Small intestine (tissue), 7 donors: ENCODE measurements around the gene CREB1. TPM values are rescaled to one million over a fixed set of nuclear protein-coding genes. Genes with fewer than 3 reads are reported as not detected.
A peak's percentile ranks its signal among the peaks of the same experiment; 100 is the strongest.

ENCODE experiments used
- DNase-seq, 2 donors: peaks; one replicate each; pipeline versions ENCODE4 v3.0.0 to v3.0.0-alpha.2; 2013
- FAIRE-seq: peaks from 2 replicates; lab custom pipeline; 2012; peaks lifted over from hg19 to GRCh38; lab: Jason Lieb, UNC
- H3K27ac ChIP-seq, 3 donors: one replicate each; pipeline ENCODE4 v1.5.1; 2013; ENCODE audit warnings: low read length in 2 of 3, mild to moderate bottlenecking in 2 of 3, control low read depth in 1 of 3, inconsistent platforms in 1 of 3, low read depth in 1 of 3, moderate library complexity in 1 of 3
- H3K27me3 ChIP-seq, 3 donors: one replicate each; pipeline ENCODE4 v1.6.1; 2013; ENCODE audit warnings: low read length in 3 of 3, inconsistent platforms in 1 of 3; ENCODE audit not compliant: control insufficient read depth in 3 of 3, insufficient read depth in 3 of 3
- H3K36me3 ChIP-seq, 3 donors: one replicate each; pipeline ENCODE4 v1.6.1; 2013; ENCODE audit warnings: low read length in 3 of 3, inconsistent platforms in 1 of 3, low read depth in 1 of 3, mild to moderate bottlenecking in 1 of 3, moderate library complexity in 1 of 3; ENCODE audit not compliant: control insufficient read depth in 3 of 3, insufficient read depth in 2 of 3
- H3K4me1 ChIP-seq, 3 donors: one replicate each; pipeline ENCODE4 v1.6.1; 2013; ENCODE audit warnings: low read length in 2 of 3, inconsistent platforms in 1 of 3, low read depth in 1 of 3, mild to moderate bottlenecking in 1 of 3, moderate library complexity in 1 of 3; ENCODE audit not compliant: control insufficient read depth in 3 of 3, insufficient read depth in 2 of 3
- H3K4me3 ChIP-seq, 3 donors: one replicate each; pipeline ENCODE4 v1.5.1; 2013; ENCODE audit warnings: low read length in 3 of 3, control low read depth in 1 of 3, inconsistent platforms in 1 of 3, low read depth in 1 of 3, mild to moderate bottlenecking in 1 of 3, moderate library complexity in 1 of 3
- H3K9me3 ChIP-seq, 2 donors: one replicate each; pipeline ENCODE4 v1.6.1; 2013; ENCODE audit warnings: low read depth in 1 of 2, low read length in 1 of 2; ENCODE audit not compliant: control insufficient read depth in 2 of 2, insufficient read depth in 1 of 2
- WGBS, 3 donors: extraction: QIAGEN DNeasy Blood & Tissue Kit; methylation state at CpG; one replicate each; pipeline ENCODE4 v1.1.7; 2013; 5-methylcytosine and 5-hydroxymethylcytosine counted together
- polyA plus RNA-seq, 4 donors: library from polyadenylated mRNA; stranded (reverse) in 3 of 4; unstranded in 1 of 4; fragments of 200-250 nt in 3 of 4; fragments of 120-200 nt in 1 of 4; gene quantifications; one replicate each; pipeline versions ENCODE4 v1.2.1 to v1.2.3, GENCODE V29; 2013
- donor health status: healthy with polysubstance abuse.
- donor health status: control.
- donor health status: control.
- donor health status: Bipolar disorder and iron deficiency.
- donor health status: healthy.

The CREB1 gene
- polyA plus RNA-seq, 4 donors: 4.1 to 39.1 (median 10.6) TPM

DNA sequence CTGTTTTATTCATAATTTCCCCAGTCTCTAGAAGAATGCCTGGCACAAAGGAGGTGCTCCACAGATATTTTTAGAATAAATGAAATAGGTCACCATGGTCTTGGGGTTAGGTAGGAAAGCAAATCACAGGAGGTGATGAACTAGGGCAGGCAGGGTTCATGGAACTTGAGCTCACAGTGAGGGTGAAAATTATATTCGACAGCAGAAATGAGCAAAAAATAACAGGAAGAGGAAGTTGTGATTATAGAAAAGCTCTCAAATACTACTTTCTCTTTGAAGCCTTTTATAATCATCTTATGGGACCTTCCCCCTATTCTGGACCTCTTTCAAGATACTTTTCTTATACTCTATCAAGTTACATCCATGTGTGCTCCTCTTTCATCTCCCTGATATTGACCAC, 4.5 kb upstream of the CREB1 start:
- no peak for DNase-seq
- Histone ChIP-seq H3K9me3 (no peaks in the 10 kb centered on the region), H3K36me3 (no peaks in the 10 kb centered on the region), H3K27ac (no peak overlapping the region), H3K4me3 (no peak overlapping the region), H3K4me1 (peaks cover 0 to 4% (median 0%) of the 10 kb centered on the region in 3 donors), H3K27me3 (no peaks in the 10 kb centered on the region)
- 24 to 56% (median 37%) methylated on average over 1 of the region's 1 CpG for WGBS, 3 donors
- FAIRE-seq: no peak

DNA sequence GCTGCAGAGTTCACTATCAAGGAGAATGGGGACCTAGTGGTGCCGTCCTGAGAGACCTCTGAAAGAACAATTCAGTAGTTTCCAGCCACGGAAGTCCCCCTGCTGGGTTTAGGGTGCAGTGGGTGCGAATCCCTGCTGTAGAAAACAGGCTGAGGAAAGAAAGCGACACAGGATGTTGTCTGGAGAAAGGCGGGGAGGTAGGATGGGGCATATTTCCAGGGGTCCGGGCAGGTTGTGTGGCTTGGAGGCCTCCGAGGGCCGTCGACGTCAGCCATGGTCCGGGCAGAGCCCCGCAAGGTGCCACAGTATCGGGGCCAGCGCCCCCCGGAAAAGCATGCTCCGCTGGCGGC, 807 bp upstream of the CREB1 start:
- Histone ChIP-seq H3K9me3 (no peaks in the 10 kb centered on the region), H3K36me3 (peaks cover 0 to 2% (median 0%) of the 10 kb centered on the region in 3 donors), H3K4me3 (peak overlapping the region; percentile 84 to 100 (median 88)), H3K27me3 (no peaks in the 10 kb centered on the region), H3K4me1 (peaks cover 0 to 14% (median 8%) of the 10 kb centered on the region in 3 donors), H3K27ac (peak overlapping the region; percentile 92 to 100 (median 98))
- no peak for FAIRE-seq
- peak in 1 of 2 donors; percentile 42 for DNase-seq
- 1 to 3% (median 2%) methylated on average over 12 to 17 of the region's 17 CpGs for WGBS, 3 donors

DNA sequence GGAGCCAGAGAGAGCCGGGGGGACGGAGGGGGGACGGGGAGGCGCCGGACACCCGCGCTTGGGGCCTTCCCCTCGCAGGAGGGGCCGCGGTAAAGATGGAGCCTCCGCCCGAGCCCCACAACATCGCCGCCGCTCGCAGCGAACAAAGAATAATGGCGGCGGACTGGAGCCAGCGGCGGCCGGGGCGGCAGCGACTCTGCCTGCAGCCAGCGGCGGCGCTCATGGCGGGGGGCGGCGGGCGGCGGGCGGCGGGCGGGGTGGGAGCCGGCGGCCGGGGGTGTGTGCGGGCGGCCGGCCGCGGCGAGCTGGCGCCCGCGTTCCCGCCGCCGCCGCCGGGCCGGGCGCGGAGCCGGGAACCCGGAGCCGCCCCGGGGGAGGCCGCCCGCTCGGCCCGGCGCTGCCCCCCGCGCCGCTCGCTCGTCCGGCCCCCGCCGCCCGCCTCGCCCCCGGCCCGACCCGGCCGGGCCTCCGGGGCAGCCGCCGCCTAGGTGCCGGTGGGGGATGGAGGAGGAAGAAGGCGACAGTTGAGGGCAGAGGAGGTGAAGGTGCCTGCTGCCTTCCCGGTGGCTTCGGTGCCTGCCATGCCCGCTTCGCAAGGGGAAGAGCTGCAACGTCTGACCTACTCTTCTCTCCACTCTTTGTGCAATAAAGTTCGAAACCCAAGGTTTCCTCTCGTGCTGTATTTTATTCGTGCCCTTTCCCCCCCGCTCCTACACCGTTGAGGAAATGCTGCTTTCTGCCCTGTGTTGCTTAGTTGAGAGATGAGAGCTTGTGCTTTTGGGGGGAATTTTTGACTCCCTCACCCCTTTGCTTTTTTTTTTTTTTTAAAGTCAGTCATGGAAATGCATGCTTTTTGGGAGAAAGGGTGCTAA, 634 bp downstream of the CREB1 start:
- peaks cover 0 to 14% (median 8%) of the 10 kb centered on the region in 3 donors for H3K4me1 ChIP-seq
- H3K36me3 ChIP-seq: peaks cover 0 to 2% (median 0%) of the 10 kb centered on the region in 3 donors
- H3K27ac ChIP-seq: peak overlapping the region; percentile 99 to 100 (median 99)
- H3K9me3 ChIP-seq: no peaks in the 10 kb centered on the region
- peak overlapping the region; percentile 84 to 87 (median 86) for H3K4me3 ChIP-seq
- H3K27me3 ChIP-seq: no peaks in the 10 kb centered on the region
- FAIRE-seq (no peak), DNase-seq (peak; percentile 67 to 78)
- 0 to 1% (median 0%) methylated on average over 21 to 93 of the region's 93 CpGs for WGBS, 3 donors

DNA sequence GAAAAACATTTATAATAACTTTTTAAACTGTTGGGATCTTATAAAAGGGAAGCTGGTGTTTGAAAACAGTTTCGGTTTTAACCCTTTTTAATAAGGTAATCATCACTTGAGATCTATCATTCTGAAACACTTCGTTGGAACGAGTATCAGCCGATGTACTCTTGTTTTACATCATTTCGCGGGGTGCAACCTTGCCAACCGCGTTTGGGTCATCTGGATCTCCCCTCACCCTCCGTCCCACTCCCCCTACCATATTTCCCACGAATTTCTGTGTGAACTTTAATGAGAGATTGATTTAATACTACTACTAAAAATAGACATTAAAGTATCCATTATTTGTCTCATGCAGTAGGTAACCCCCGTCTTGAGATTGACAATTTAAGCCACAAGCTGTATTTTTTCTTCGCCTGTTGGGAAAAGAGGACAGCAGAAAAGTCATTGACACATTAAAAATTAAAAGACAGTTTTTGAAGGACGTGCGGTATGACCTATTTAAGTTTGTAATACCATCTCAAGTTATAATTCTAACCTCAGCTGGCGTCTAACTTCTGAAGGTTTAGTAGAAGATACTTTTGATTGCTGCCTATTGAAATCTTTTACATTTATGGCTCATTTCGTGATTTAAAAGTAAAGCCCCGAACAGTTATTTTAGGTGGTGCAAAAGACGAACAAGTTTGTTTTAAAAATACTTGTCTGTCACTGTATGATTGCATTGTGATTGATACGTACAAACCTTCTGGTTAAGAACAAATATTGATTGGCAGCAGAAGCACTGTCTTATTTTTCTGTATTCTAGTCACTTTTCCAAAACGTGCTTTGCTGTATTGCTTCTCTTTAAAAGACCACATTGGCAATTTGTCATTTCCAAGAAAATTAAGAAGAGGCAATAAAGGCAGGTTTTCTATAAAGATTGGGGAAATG, 1.5 kb downstream of the CREB1 start:
- WGBS, 3 donors: 1 to 3% (median 1%) methylated on average over 20 of the region's 20 CpGs
- Histone ChIP-seq H3K27me3 (no peaks in the 10 kb centered on the region), H3K9me3 (no peaks in the 10 kb centered on the region), H3K4me3 (peak overlapping the region; percentile 51 to 87 (median 86)), H3K27ac (peak overlapping the region; percentile 74 to 100 (median 84)), H3K36me3 (peaks cover 0 to 8% (median 0%) of the 10 kb centered on the region in 3 donors), H3K4me1 (peaks cover 0 to 14% (median 8%) of the 10 kb centered on the region in 3 donors)
- DNase-seq: no peak
- no peak for FAIRE-seq

DNA sequence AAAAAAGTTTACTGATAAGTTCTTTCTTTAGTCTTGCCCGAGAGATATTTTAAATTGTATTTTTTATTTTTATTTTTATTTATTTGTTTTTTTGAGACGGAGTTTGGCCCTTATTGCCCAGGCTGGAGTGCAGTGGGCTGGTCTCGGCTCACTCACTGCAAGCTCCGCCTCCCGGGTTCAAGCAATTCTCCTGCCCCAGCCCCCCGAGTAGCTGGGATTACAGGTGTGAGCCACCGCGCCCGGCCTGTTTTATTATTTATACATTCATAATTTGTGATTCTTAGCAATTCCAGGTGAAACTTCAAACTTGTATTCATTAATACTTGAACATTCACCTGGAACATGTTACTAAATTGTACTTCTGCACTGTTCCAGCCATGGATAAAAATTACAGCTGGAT, 2.9 kb downstream of the CREB1 start:
- DNase-seq: no peak
- no peak overlapping the region for H3K4me3 ChIP-seq
- 70 to 79% (median 71%) methylated on average over 9 of the region's 9 CpGs for WGBS, 3 donors
- FAIRE-seq: no peak
- H3K27me3 ChIP-seq: no peaks in the 10 kb centered on the region
- H3K9me3 ChIP-seq: no peaks in the 10 kb centered on the region
- H3K4me1 ChIP-seq: peaks cover 0 to 14% (median 8%) of the 10 kb centered on the region in 3 donors
- H3K36me3 ChIP-seq: peaks cover 0 to 11% (median 0%) of the 10 kb centered on the region in 3 donors
- no peak overlapping the region for H3K27ac ChIP-seq

DNA sequence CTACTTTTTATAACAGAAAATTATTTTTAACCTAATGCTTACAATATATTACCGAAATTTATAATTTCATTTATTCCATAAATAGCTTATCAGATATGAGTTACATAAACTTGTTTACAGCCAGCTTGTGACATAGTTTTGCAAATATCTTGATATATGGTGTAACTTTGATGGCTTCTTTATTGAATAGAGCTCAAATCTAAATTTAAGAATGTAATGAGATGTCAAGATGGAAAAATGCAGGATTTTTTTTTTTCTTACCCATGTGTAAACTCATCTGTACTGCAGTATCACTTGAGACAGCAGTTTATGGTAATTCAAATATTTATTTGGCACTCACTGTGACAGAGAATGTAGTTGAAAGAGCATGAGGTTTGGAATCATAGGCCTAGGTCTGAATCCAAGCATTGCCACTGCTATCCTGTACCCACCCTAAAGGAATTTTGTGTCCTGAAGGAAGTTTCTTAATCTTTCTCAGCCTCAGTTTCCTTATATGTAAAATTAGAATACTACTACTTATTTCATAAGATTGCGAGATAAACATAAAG, 3.8 kb downstream of the CREB1 start:
- FAIRE-seq (no peak), DNase-seq (no peak)
- H3K27me3 ChIP-seq: no peaks in the 10 kb centered on the region
- 61 to 67% (median 66%) methylated on average over 2 of the region's 2 CpGs for WGBS, 3 donors
- no peaks in the 10 kb centered on the region for H3K9me3 ChIP-seq
- H3K4me1 ChIP-seq: peaks cover 0 to 9% (median 8%) of the 10 kb centered on the region in 3 donors
- H3K4me3 ChIP-seq: no peak overlapping the region
- H3K36me3 ChIP-seq: peaks cover 0 to 11% (median 0%) of the 10 kb centered on the region in 3 donors
- no peak overlapping the region for H3K27ac ChIP-seq

DNA sequence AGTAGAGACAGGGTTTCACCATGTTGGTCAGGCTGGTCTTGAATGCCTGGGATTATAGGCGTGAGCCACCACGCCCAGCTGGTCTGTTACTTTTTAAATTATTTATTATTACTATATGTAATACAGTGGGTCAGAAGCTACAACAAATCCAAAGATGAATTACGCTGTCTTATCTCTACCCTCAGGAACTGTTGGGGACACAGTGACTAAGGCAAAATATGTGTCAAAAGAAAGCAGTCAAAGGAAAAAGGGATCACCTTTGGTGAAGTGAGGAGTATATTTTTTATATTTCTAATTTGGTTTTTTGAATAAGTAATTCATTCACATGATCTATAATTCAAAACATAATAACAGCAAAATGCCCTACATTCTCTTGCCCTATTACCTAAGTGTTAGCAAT, 4.7 kb downstream of the CREB1 start:
- H3K27ac ChIP-seq: no peak overlapping the region
- no peak overlapping the region for H3K4me3 ChIP-seq
- no peak for DNase-seq
- peaks cover 0 to 11% (median 0%) of the 10 kb centered on the region in 3 donors for H3K36me3 ChIP-seq
- H3K9me3 ChIP-seq: no peaks in the 10 kb centered on the region
- WGBS, 3 donors: 38 to 66% (median 44%) methylated on average over 3 of the region's 3 CpGs
- peaks cover 0 to 9% (median 8%) of the 10 kb centered on the region in 3 donors for H3K4me1 ChIP-seq
- no peak for FAIRE-seq
- H3K27me3 ChIP-seq: no peaks in the 10 kb centered on the region

DNA sequence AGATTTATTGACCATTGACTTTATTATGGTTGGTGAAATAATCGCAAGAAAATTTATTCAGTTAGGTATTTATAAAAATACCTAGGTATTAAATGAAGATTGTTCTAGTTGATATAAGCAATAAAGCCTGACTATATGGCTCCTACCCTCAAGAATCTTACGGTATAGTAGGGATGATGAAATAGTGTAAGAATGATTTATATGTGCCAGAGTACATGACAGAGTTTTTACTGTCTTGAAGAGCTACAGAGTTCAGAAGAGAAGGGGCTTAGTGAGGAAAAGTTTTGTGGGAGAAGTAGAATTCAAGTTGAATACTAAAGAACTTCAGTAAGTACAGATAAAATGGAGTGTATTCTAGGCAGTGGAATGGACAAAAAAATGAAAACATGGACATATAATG, 9.7 kb downstream of the CREB1 start:
- Histone ChIP-seq H3K27me3 (no peaks in the 10 kb centered on the region), H3K36me3 (peaks cover 0 to 9% (median 0%) of the 10 kb centered on the region in 3 donors), H3K9me3 (no peaks in the 10 kb centered on the region), H3K4me1 (no peaks in the 10 kb centered on the region), H3K4me3 (no peak overlapping the region), H3K27ac (no peak overlapping the region)
- no peak for DNase-seq
- WGBS, 3 donors: 60 to 86% (median 71%) methylated on average over 2 of the region's 2 CpGs
- FAIRE-seq: no peak
